ENCODE measurements around the gene NEK7.
"Not testable (repeated sequence)": the region's sequence is repeated elsewhere in the genome, so short reads cannot be mapped to it uniquely, and the experiment has no call there.

Gene NEK7

GRCh38 chr1:198156745-198157240, at the start of gene NEK7:
TSS of gene NEK7 (plus strand) at chr1:198156998. CDS start at chr1:198232581, 75,583 bp downstream.
- no peak for FAIRE-seq

- no peak for FAIRE-seq
These were observed 49.7 kb upstream of the NEK7 start for GRCh38 chr1:198107091-198107501.

GRCh38 chr1:198108636-198109370, 48.0 kb upstream of the NEK7 start:
- FAIRE-seq: no peak

GRCh38 chr1:198109371-198109715, 47.5 kb upstream of the NEK7 start:
- FAIRE-seq: no peak

GRCh38 chr1:198113342-198113750, 43.5 kb upstream of the NEK7 start:
- no peak for FAIRE-seq

DNA sequence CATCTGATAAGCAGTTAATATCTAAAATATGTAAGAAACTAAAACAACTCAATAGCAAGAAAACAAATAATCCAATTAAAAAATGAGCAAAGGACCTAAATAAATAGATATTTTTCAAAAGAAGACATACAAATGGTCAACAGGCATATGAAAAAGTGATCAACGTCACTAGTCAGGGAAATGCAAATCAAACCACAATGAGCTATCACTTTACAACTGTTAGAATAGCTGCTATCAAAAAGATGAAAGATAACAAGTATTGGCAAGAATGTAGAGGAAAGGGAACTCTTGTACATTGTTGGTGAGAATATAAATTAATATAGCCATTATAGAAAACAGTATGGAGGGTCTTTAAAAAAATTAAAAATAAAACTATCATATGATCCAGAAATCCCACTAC, 40.7 kb upstream of the NEK7 start:
- no peak for FAIRE-seq

DNA sequence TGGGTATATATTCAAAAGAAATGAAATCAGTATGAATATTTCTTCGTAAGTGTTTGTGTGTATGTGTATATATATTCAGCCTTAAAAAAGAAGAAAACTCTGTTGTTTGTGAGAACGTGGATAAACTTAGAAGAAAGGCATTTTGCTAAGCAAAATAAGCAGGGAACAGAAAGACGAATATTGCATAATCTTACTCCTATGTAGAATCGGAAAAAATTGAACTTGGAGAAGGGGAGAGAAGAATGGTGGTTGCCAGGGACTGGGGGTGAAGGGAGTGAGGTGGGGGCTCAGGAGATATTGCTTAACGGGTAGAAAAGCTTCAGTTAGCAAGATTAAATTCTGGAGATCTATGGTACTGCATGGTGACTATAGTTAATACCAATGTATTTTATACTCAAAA, 40.3 kb upstream of the NEK7 start:
- FAIRE-seq: no peak

DNA sequence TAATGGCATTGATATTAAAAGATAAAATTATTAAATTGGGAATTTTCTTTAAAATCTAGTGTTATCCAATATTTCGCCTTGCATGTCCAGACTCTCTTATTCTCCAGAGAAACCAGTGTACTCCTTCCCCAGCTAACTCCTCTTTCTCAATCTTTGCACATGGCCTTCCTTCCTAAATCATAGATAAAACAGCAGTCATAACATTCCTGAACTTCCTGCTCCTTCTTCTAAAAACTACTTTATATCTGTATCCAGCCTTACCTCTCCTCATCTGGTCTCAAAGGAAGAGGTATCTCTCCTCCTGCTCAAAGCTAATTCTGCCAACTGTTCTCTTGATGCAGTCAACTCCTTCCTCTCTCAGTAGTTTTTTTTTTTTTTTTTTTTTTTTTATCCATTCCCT, 39.5 kb upstream of the NEK7 start:
- FAIRE-seq: no peak

DNA sequence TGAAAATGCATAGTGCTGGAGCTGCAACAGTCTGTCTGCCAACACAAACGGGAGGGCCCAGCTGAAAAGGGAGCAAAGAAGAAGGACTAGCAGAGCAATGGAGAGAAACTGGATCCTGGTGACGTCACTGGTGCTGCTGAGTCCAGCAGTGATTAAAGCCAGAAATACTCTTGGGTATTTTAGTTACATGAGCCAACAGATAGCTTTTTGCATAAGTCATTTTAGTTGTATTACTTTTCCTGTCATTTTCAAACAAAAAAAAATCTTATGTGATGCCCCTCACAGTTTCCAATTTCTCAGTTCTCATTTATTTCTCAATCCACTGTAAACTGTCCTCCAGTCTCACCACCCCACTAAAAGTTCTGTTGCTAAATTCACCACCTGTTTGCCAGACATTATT, 38.7 kb upstream of the NEK7 start:
- no peak for FAIRE-seq

DNA sequence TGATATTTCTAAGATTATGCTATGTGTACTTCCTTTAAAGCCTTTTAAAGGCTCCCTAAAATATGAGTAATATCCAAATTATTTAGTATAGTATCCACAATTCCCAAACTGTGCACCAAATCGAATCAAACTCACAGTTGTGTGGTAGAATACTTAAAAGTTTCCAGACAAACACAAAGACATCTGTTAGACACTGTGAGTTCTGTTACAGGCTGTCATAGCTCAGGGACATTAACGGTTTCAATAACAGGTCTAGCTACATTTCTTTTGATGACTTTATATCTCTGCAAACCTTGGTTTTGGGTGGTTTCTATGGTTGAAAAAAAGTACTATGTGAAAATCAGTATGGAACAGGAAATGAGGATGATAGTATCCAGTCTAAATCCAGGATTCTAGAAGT, 36.9 kb upstream of the NEK7 start:
- no peak for FAIRE-seq

DNA sequence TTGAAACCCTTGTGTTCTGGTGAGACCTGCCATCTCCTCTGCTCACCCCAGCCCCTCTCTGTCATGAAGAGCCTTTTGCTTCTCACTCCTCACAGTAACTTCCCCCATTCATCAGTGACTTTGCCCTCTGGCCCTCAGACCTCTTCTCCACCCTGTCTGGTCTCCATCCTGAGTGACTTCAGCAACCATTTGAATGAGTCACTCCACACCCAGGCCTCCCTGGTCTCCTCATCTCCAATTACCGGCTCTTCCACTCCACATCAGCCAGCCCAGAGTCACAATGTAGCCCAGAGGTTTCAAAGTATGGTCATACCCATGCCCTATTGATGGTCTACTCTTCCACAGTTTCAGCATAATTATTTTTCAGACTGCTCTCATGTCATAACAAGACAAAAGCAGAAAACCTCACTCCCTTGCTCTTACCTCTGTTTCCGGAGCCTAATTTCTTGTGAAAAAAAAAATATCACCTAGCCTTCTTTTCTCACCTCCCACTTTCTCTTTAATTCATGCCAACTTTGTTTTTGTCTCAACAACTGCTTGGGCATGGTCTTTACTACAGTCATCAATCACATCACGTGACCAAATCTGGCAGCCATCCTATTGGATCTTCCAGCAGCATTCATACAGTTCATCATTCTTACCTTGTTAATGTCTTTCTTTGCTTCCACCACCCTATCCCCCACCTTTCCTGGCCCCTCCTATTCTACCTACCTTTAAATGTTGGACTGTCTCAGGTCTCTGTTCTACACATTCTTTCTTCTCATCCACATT, 35.6 kb upstream of the NEK7 start:
- FAIRE-seq: no peak

DNA sequence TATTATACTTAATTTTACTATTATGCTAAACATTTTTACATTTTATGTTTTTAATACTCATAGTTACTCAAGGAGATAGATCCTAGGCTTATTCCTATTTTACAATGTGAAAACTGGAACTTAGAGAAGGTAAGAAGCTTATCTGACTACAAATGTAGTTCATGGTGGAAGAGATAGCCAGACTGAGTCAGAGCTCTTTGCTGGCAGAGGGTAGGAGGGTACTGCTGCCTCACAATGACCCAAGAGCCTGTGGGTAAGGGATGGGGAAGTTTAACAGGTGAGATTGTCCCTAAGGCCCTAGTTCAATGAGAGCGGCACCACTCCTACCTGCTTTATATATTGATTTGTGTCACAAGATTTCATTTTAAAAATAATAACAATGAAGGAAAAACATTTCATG, 34.1 kb upstream of the NEK7 start:
- no peak for FAIRE-seq

GRCh38 chr1:198123133-198123532, 33.7 kb upstream of the NEK7 start:
- no peak for FAIRE-seq

DNA sequence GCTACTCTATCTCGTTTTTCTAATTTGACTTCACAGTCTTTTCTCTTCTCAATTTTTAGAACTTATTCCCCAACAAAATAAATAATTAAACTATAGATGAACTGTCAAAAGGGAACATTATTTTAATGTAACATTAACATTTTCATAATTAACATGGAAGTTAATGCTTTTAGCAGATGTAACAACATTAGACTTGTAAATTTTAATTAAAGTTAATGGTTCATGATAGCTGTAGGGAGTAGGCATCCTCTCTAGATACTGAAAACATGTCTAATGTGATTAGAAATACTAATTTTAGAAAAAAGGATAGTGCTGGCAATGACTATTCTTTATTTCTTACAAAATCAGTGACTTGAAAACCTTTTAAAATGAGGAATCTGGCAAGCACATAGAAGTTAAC, 32.1 kb upstream of the NEK7 start:
- FAIRE-seq: no peak

DNA sequence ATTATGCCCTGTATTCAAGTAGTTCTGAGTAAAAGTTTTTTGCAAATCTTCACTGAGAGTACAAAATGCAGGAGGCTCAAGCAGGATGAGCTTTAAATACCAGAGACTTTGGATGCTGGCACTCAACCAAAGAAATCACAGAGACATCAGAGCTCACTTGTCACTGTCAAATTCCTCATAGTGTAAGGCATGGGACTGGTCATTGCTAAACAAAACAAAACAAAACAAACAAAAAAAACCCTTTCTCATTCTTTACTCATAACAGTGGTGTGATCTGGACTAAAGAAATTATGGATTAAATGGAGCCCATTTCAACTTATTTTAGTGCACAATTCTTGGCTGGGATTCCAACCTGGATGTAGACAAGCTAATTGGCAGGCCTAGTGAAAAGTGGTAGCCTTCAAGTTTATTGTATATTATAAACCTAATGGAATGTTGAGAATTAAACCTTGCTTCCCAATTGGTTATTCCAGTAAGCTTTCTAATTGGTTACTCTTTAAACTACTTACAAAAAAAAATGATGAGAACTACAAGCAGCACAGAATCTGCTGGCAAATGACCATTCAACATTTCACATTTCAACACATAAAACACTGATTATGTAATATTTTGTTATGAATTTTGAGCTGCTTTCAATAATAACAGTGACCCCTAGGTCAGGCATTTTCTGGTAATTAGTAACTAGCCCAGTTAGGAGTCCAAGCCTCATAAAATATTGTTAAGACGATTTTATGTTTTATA, 30.6 kb upstream of the NEK7 start:
- FAIRE-seq: no peak

GRCh38 chr1:198128533-198128932, 28.3 kb upstream of the NEK7 start:
- FAIRE-seq: no peak

DNA sequence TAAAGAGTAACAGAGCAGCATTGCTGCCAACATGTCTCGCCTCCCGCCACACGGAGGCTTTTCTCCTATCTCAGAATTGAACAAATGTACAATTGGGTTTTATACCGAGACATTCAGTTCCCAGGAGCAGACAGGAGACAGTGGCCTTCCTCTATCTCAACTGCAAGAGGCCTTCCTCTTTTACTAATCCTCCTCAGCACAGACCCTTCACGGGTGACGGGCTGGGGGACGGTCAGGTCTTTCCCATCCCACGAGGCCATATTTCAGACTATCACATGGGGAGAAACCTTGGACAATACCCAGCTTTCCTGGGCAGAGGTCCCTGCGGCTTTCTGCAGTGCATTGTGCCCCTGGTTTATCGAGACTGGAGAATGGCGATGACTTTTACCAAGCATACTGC, 26.7 kb upstream of the NEK7 start:
- FAIRE-seq: not testable (repeated sequence)

DNA sequence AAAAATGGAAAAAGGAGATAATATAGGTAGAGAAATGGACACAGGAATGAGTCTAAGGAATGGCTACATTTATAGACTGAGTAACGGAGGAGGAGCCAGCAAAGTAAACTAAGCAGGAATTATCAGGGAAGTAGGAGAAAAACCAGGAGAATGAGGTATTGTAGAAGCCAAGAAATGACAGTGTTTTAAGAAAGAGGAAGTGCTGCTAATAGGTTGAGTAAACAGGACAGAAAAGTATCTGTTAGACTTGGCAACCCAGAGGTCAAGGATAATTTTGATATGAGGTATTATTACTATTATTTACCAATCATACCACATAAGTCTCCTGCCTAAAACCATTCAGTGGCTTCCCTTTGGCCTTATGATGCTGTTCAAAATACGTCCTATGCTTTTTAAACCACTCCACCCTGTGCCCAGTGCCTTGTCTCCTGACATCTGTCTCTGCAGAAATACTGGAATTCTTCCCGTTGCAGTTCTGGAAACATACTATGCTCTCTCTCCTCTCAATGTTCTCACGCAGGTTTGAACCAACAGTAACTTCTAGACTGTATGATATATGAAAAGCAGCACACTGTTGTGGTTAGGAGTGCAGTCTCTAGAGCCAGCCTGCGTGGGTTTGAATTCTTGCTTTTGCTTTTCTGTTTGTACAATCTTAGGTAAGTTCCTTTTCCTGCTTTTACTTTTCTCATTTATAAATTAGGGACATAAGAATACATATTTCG, 24.6 kb upstream of the NEK7 start:
- no peak for FAIRE-seq

DNA sequence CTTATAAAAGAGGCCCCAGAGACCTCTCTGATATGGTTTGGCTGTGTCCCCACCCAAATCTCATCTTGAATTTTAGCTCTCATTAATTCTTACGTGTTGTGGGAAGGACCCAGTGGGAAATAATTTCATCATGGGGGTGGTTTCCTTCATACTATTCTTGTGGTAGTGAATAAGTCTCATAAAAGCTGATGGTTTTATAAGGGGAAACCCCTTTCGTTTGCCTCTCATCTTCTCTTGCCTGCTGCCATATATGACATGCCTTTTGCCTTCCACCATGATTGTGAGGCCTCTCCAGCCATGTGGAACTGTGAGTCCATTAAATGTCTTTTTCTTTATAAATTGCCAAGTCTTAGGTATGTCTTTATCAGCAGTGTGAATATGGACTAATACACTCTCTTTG, 22.5 kb upstream of the NEK7 start:
- FAIRE-seq: no peak

- no peak for FAIRE-seq
These were observed 21.4 kb upstream of the NEK7 start for GRCh38 chr1:198135366-198135765.

- FAIRE-seq: no peak
These were observed 15.0 kb upstream of the NEK7 start for GRCh38 chr1:198141668-198142351.

- FAIRE-seq: no peak
These were observed 13.0 kb upstream of the NEK7 start for GRCh38 chr1:198143797-198144196.
